ENCODE measurements around the gene NT5DC4.

DNA sequence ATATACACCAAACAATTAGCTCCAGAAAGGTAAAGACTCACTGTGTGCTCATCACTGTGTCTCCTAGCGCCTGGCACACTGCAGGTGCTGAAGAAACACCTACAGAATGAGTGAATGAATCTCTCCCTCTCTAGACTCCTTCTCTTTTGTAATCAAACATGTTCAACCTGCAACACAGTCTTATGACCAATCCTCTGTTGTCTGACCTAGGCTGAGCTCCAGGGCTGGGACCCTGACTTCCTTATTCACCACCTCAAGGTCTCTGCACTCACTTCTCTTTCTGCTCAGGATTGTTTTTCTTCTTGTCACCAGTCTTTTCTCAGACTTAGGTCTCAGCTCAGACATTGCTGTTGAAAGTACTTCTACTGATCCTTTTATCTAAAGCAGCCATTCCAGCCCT is 33.7 kb downstream of the NT5DC4 start:
- TF ChIP-seq, protein P1, sequence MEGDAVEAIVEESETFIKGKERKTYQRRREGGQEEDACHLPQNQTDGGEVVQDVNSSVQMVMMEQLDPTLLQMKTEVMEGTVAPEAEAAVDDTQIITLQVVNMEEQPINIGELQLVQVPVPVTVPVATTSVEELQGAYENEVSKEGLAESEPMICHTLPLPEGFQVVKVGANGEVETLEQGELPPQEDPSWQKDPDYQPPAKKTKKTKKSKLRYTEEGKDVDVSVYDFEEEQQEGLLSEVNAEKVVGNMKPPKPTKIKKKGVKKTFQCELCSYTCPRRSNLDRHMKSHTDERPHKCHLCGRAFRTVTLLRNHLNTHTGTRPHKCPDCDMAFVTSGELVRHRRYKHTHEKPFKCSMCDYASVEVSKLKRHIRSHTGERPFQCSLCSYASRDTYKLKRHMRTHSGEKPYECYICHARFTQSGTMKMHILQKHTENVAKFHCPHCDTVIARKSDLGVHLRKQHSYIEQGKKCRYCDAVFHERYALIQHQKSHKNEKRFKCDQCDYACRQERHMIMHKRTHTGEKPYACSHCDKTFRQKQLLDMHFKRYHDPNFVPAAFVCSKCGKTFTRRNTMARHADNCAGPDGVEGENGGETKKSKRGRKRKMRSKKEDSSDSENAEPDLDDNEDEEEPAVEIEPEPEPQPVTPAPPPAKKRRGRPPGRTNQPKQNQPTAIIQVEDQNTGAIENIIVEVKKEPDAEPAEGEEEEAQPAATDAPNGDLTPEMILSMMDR (conservative IDR thresholded peaks at IDR 0.05; ENCODE audit: low read depth, low read length): no peak
- TF ChIP-seq EZH2phosphoT487 (IDR thresholded peaks at IDR 0.05; ENCODE audit: borderline replicate concordance, low read length): no peak

Measured in PC-3 (cell line).